Kidney tubule cell (primary cell): ENCODE measurements around the gene COPS4.
"Not testable (repeated sequence)": the region's sequence is repeated elsewhere in the genome, so short reads cannot be mapped to it uniquely, and the experiment has no call there.

Experiments used
- DNase-seq: peaks from one replicate; pipeline ENCODE4 v3.0.0-alpha.2; 2018; ENCODE audit warnings: low spot score

Gene COPS4

DNA sequence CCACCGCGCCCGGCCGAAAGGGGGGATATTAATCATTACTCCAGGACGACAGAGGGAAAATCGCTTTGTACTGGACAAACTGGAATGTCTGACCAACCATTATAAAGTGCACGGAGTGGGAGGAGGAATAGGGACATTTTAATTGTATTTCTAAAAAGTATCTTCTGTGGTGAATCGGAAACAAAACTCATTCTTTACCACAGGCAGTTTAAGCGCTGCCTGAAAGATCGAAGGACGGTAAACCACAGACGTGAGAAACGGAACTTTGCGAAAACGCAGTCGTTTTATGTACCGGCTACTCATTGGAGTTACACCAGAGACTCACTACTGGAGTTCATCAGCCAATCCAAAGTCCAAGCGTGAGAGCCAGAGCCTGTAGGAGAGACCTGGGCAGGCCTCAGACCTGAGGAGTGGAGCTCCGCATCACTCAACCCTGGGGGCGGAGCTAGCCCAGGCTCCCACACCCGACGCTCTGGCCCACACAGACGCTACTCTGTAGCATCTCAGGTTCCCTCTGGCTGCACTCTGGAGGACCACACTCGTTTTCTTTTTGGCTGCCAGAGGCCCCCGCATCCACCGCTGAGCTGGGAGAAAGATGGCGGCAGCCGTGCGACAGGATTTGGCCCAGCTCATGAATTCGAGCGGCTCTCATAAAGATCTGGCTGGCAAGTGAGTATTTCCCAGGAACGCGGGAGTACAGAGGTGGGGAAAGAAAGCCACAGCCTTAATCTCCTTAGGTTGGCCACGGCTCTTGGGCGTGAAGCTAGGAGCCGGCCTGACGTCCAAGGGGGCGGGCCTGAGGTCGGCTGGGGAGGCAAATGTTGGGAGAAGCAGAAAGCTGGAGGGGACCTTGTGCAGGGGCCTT lies at the start of gene COPS4:
COPS4 (plus strand) TSS at position 554 of the 865 bp plus-strand sequence; CDS start at position 596, 42 bp downstream.
- DNase-seq, result peak; percentile 100

DNA sequence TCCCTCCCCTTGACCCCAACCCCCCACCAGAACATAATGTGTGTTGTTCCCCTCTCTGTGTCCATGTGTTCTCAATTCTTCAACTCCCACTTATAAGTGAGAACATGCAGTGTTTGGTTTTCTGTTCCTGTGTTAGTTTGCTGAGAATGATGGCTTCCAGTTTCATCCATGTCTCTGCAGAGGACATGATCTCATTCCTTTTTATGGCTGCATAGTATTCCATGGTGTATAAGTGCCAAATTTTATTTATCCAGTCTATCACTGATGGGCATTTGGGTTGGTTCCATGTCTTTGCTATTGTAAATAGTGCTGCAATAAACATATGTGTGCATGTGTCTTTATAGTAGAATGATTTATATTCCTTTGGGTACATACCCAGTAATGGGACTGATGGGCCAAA lies 47.5 kb upstream of the COPS4 start:
- DNase-seq, result not testable (repeated sequence)

DNA sequence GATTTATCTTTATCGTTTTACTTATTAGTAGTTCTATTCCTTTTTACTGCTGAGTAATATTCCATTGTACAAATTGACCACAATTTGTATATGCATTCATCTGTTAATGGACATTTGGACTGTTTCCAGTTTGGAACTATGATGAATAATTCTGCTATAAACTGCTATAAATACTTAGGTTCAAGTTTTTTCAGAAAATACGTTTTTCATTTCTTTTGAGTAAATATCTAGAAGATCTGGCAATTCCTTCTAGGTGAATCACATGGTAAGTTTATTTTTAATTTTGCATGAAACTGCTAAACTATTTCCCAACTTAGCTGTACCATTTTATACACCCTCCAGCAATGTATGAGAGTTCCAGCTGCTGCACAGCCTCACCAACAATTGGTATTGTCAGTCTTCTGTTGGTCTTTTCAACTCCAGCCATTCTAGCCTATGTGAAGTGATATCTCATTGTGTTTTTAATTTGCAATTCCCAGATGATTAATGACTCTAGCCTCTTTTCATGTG lies 46.6 kb upstream of the COPS4 start:
- no peak for DNase-seq

DNA sequence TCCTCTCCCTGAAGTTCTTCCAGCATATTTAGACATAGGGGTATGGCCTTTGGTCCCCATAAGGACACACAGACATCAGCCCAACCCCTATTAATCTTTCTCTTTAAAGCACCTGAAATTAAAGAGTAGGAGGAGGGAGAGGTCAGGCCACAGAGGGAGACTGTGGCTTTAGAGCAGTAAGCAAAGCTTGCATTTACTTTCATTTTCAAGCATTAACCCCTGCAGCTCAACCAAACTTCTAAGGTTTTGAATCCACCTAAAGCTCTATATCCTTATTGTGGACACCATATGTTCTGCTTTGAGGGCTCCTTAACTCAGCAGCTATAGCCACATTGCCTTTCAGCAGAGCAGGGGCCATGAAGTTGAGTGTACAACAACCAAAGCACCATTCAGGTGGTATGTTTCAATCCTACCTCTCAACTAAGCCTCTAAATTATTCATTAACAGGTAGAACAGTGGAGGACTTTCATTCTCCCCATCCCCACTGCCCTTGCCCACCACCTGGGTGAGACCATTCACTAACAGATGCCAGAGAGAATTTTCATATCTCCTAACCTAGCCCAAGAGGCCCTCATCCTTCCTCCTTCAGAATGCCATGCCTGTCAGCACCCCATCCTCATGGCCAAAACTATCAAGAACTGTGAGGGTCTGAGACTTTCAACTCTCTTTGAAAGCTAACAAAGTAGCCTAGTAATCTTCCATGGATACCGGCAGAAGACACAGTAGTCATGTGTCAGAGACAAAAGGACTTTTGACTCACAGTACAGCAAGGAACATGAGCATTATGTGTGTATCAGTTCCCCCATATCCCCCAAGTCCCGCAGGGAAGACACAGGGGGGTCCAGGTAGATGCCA lies 45.2 kb upstream of the COPS4 start:
- DNase-seq, result peak; percentile 15

DNA sequence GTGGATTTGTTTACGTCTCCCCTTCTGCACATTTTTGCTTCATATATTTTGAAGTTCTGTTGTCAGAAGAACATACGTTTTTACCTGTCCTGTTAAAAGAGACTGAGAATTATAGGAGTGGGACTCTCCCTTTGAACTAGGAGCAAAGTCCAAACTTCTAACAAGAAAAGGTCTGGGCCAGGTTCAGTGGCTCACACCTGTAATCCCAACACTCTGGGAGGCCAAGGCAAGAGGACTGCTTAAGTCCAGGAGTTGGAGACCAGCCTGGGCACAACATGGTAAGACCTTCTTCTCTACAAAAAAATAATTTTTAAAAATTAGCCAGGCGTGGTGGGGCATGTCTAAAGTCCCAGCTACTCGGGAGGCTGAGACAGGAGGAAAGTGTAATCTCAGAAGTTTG lies 40.1 kb upstream of the COPS4 start:
- DNase-seq, result no peak

DNA sequence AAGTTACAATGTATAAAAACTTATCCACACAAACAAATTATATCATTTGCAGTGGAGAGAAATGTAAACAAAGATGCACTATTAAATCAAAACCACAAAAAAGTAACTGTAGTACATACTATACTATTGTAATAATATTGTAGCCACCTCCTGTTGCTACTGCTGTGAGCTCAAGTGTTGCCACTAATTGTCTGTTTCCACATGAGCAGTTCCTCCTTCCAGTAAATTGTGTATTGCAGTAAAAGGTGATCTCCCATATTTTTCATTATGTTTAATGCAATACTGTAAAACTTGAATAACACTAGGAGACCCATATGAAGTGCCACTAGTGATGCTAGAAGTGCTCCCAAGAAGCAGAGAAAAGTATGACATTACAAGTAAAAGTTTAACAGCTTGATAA lies 36.1 kb upstream of the COPS4 start:
- DNase-seq, result no peak

DNA sequence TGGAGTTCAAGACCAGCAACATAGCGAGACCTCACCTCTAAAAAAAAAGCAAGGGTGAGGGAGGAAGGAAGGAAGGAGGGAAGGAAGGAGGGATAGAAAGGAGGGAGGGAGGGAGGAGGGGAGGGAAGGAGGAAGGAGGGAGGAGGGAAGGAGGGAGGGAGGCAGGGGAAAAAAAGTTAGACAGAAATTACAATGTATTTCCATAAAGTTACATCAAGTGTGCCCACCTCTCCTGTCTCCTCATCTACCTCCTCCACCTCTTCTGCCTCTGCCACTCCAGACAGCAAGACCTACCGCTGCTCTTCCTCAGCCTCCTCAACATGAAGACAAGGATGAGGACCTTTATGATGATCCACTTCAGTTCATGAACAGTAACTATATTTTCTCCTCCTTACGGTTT lies 32.7 kb upstream of the COPS4 start:
- DNase-seq, result no peak

DNA sequence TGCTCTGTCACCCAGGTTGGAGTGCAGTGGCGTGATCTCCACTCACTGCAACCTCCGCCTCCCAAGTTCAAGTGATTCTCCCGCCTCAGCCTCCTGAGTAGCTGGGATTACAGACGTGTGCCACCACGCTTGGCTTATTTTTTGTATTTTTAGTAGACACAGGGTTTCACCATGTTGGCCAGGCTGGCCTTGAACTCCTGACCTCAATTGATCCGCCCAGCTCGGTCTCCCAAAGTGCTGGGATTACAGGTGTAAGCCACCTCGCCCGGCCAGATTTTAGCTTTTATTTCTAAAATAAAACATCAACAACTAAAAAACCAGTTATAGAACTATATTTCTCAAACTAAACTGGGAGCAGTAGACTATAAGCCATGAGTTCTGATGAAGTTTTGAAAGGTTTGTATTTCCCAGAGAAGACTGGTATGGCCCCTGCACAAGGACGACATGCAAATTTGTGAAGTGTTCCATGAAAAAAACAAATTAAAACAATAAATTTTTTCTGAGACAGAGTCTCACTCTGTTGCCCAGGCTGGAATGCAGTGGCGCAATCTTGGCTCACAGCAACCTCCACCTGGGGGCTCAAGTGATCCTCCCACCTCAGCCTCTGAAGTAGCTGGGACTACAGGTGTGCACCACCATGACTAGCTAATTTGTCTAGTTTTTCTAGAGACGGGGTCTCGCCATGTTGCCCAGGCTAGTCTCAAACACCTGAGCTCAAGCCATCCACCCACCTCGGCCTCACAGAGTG lies 31.8 kb upstream of the COPS4 start:
- not testable (repeated sequence) for DNase-seq

DNA sequence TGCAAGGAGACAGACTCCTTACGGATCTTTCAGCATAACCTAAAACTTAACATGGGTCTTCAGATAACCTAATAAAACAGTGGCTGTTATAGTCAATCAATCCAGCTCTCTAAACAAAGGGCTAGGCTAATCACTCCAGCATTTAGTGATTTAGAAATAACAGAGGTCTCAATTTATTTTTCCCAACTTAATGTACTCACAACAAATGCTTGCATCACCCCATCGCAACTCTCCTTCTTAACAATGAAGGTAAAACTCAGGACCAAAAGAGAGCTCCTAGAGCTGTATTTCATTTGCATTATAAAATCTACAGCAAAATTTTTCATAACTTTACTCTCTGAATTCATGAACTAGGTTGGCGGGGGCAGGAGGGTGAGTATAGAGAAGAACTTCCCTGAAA lies 25.5 kb upstream of the COPS4 start:
- DNase-seq, result no peak

DNA sequence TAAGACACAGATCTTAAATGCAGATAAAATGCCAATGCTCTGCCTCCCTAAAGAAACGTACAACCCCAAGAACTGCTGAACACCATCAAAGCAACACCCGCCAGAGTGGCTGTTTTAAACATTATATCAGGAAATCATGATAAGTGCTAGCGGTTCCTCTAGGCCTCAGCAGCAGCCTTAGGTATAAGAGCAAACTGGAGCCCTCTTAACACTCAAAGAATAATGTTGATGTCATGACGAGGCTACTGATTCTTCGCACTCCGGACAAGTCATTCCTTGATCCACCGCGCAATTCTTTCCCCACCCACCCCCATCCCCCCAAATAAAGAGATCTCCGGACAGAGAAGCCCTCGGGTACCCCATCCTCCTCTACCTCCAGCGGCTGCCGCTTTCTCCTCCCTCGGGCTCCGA lies 24.9 kb upstream of the COPS4 start:
- DNase-seq, result peak; percentile 36

DNA sequence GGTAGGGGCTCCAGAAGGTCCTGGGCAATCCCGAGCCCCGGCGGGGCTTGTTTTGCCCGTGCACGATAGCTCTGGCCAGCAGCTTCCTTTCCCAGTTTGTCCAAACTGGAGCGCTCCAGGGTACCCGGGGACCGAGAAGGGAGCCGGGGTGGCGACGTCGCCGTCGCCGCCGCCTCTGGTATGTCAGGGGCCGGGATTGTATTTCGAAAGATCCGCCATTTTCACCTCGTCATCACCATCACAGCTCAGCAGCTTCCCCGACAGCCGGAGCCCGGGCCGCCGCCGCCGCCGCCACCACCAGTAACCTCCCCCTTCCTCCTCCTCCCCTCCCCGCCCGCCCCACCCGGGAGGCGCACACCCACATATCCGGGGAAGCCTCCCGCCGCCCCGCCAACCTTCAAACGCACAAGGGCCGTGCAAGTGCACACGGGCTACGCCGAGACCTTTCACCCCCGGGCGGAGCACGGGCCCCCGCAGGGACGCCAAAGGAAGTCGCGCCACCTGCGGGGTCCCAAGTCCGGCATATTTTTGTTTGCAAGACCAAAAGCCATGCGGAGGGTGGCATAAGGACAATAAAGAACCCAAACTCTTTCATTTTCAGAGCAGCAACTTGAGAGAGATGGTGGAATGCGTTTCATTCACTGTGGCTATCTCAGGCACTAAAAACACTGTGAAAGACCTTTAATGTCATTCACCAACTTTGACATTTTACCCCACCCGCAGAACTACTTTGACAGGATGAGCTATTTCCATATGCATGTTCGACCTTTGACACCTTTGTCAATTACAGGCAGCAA lies 24.3 kb upstream of the COPS4 start, which contains the start of gene LIN54:
LIN54 (minus strand) TSS at position 302 of the 797 bp plus-strand sequence. CDS start 25,979 bp downstream, outside the sequence.
- DNase-seq, result peak; percentile 81

DNA sequence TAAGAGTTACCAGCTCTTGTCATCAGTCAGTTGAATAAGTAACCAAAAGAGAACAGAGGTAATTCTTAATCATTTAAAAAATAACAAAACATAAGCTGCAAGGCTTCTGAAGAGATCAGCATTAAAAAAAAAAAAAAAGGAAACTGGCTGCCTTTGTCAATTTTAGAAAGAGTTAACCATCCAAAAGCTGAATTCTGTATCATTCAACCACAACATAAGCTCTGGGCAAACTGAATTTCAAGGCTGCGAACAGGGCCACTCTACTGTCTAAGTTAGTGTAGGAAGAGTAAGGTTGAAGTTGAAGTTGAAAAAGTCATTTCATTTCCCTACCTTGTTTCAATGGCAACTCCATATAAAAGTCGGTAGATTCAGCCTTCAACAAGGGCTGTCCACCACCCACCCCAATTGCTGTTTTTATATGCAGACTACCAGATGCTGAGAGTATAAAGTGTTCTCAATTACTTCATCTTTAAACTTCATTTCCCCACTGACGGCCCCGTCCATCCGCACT lies 23.2 kb upstream of the COPS4 start:
- DNase-seq, result peak; percentile 36

DNA sequence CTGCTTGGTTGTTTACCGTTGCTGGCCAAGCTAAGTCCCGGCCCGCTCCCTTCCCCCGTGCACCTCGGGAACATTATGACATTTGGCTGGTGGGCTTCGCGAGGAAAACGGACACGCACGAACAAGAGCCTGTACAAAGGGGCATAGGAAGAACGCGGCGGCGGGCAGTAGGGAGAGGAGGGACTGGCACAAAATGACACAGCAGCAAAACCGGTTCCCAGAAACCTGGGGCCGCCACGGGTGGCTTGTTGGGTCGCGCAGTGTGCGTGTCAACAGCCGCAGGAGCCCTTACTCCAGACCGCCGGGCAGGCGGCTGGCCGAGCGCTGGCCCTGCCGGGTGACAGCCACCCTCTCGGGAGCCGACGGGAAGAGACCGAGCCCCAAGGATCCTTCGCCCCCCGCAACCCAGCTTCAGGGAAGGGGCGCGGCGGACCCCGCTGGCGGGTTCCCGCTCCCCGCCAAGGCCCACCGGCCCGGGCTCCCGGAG lies 22.7 kb upstream of the COPS4 start:
- peak; percentile 38 for DNase-seq

DNA sequence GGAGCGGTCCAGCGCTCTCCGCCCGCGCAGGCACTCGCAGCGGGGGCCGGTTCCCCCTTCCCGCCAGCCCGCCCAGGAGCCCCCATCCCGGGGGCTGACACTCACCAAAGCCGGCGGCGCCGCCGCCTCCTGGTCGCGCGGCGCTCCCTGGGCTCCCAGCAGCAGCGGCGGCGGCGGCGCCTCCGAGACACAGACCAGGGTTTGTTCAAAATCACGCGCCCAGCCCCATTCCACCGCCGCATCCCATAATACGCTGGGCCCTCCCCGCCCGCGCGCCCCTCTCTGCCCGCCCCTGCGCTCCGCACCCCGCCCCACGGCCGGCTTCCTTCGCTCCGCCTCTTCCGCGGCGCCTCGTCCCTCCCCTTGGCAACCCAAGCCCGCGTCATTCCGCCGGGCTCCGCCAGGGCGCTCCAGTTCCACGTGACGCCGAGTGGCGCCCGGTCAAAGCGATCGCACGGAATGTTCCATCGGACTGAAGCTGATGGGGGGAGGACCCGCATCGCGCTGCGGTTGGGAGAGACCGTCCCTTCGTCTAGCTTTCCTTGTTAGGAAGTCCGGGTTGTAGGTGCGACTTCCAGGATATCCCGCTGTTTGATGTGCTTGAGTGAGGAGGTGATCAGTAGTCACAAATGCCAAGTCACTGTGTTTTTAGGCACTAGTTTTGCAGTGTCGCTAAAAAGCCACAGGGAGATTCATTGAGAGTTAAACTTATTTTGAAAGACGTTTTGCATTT lies 22.1 kb upstream of the COPS4 start:
- DNase-seq, result peak; percentile 99

DNA sequence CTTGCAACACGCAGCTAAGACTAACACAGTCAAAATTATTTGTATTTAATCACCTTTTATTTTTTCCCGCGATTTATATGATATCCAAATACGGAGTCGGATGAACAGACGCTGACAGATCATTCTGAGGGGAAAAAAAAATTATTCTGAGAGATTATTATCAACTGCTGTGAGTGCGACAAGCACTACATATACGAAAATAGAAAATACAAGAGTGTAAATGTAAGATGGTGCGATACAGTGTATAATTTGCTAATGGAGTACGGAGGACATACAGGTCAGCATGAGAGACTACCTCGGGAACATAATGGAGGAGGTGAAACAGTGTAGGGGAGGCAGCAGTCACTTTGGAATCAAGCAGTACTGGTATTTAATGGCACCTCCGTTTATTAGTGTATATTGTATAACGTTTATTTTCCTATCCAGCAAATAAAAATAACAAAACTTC lies 21.5 kb upstream of the COPS4 start:
- DNase-seq, result peak; percentile 26

DNA sequence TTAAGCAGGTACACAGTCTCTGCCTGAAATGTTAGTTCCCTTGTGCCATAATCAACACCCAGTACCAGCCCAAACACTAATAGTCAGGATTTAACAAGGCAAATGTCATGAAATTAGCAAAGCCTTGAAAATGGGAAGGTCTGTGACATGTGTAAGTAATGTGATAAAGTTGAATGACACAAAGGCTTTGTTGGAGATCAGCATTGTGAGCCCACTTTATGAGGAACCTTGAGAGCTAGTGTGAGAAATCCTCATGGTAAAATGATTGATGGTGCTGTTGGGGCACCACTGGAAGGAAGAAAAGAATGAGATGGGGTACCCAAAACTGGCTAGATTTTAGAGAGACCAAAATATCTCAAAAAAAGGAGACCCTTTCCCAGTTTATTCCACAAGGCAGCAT lies 21.1 kb upstream of the COPS4 start:
- DNase-seq, result no peak

DNA sequence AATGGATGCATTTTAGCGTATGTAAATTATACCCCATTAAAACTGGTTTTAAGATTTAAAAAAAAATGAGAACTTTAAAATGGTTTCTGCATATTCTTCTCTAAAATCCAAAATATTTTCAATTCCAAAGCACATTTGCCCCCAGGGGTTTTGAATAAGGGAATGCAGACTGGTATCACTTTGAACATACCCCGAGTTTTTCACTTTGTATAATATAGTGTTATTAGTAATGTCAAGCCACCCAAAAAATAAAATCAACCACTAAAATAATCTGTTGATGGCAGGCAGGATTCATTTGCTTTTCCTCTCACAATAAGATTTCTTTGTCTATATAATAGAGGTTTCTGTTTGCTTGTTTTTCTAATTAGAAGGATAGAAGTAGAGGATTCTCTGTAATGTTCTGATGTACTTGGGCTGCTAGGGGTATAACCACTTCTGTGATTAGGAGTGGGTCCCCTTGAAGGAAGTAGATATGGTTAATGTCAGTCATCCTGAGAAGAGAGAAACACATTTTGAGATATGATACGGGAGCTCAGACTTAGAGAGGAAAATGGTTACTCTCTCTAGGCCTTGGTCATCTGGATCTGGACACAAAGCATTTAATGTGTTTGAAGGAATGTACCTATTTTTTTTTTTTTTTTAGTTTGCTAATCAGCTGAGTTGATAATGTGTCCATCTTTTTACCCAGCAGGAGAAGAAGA lies 15.0 kb upstream of the COPS4 start:
- DNase-seq, result no peak

DNA sequence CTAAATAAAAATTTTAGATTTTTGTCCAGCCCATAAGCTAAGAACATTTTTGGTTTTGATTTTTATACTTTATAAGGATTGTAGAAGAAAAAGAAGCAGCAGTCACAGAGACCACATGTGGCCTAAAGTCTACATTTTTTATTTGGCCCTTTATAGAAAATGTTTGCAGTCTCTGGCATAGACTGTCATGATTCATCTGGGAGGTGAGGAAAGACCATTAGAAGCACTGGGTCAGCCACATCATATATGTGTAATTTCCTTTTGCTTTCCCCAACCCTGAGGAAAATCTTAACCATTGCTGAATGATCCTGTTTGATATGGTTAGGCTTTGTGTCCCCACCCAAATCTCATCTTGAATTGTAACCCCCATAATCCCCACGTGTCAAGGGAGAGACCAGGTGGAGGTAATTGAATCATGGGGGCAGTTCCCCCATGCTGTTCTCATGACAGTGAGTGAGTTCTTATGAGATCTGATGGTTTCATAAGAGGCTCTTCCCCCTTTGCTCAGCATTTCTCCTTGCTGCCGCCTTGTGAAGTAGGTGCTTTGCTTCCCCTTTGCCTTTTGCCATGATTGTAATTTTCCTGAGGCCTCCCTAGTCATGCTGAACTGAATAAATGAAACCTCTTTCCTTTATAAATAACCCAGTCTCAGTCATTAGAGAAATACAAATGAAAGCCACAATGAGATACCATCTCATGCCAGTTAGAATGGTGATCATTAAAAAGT lies 12.1 kb upstream of the COPS4 start:
- no peak for DNase-seq

DNA sequence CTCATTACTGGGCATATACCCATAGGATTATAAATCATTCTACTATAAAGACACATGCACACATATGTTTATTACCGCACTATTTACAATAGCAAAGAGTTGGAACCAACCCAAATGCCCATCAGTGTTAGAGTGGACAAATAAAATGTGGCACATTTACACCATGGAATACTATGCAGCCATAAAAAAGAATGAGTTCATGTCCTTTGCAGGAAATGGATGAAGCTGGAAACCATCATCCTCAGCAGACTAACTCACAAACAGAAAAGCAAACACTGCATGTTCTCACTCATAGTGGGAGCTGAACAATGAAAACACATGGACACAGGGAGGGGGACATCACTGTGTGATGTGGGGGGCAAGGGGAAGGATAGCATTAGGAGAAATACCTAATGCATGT lies 11.4 kb upstream of the COPS4 start:
- not testable (repeated sequence) for DNase-seq
